ENCODE measurements around the gene MBNL1.
A peak's percentile ranks its signal among the peaks of the same experiment; 100 is the strongest.
"Not testable (repeated sequence)": the region's sequence is repeated elsewhere in the genome, so short reads cannot be mapped to it uniquely, and the experiment has no call there.

MBNL1 gene

DNA sequence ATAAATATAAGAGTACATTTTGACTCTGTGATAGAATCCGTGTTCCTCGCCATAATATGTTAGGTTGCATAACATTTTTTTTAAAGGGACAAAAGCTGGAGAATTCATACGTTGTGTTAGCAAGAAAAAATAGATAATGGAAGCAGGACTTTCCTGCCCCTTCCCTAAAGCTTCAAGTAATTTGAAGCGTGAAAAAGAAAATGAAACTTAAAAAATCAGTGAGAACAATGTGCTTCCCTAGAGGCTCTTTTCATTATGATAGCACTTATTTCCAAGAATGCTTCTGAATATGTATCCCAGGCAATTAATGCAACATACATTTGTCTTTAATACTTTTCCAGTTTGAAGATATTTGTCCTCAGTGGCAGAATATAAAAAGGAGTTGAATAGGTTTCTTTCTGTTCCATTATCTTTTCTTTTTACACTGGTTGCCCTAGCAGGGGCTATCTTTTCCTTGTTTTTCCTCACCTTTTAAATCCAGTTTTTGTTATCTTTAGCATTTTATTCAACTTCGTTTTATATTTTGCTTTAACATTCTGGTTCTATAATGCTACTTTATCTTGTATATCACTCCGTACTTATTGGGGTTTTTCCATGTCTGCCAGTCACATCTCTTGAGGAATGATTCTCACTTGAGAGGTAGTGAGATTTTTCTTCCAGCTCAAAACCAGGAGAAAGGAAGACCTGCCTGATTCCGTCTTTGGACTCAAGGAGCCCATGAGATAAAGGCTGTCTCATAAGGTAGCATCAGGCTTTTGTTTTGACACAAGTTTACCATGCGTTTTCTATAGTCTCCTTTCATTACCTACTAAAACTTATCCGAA is 113.8 kb downstream of the MBNL1 start:
- DNase-seq, result no peak

DNA sequence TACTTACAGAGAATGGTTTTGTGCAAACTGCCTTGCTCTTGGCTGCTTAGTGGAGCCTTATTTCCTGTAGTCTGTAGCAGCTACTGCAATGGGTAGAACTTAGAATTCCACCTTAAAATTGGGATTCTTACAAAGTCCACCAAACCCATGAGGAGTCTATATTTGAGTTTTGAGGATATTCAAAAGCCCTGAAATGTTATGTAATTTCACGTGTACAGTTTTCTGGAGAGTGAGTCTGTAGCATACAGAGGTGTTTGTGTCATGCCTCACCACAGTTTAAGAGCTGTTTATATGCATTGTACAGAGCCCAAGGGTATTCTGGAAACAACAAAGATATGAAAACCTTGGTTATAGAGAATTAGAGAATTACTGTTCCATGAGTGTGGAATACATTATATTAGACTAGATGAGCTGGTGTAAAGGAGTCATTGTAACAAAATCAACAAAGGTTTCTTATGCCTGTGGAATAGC is 114.4 kb downstream of the MBNL1 start:
- no peak for DNase-seq

DNA sequence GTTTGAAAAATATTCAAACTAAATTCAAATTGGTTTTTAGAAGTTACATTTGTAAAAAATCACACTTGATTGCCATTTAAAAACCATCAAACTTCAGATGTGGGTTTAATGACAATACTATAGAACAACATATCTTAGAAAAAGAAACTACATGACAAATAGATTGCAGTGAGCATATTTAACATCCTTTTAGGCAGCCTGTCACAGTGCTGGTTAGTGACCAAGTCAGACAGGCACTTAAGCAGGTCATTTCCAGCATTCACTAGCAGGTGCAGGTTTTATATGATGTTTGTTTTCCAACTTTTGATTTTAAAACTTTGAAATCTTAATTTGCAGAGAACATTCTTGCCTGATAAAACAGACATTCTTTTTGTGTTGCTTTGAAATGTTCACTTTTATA is 115.7 kb downstream of the MBNL1 start:
- no peak for DNase-seq

DNA sequence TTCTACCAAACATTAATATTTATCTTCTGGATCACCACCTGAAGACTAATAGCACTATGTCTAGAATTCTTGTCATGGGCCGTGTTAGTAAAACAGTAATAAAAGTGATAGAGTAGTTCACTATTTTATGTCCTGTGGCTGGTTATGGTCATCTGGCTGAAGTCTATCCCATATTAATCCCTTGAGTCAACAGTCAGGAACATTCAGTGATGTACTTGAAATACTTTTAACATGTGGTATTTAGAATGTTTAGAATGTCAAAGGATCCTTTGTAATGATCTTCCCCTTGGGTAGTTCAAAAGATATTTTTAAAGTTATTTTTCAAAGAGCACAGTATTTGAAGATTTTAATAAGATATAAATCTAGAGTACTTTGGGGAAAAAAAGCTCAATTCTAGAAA is 117.0 kb downstream of the MBNL1 start:
- no peak for DNase-seq

- no peak for DNase-seq
Observed at GRCh38 chr3:152386208-152386607, 117.5 kb downstream of the MBNL1 start.

DNA sequence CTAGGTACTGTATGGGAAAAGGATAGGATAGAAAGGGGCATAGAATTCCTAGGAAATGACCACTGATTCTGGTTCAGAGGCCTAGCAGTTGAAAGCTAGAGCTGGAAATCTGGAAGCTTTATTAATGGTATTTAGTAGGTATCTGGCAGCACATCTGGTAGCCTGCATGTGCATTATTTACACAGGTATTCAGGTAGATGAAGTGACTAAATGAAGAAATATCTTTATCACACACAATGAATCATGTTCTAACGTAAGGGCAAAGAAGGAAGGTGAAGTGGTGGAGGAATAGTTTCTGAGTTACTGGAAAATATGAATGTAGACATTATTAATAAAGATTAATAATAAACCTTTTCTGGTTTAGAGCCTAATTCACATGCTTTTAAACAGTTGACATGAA is 119.9 kb downstream of the MBNL1 start:
- DNase-seq, result no peak

DNA sequence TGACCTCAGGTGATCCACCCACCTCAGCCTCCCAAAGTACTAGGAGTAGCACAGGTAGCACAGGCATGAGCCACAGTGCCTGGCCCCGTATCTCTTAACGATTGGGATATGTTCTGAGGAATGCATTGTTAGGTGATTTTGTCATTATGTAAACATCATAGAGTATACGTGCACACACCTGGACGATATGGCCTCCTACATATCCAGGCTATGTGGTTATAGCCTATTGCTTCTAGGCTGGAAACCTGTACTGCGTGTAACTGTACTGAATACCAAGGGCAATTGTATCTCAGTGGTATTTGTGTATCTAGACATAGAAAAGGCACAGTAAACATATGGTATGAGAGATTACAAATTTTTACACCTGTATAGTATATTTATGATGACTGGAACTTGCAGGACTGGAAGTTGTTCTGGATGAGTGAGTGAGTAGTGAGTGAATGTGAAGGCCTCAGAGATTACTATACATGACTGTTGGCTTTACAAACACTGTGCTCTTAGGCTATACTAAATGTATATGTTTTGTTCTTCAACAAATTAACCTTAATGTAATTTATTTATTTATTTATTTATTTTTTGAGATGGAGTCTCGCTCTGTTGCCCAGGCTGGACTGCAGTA is 120.7 kb downstream of the MBNL1 start:
- DNase-seq, result no peak

GRCh38 chr3:152390647-152391046 is 121.9 kb downstream of the MBNL1 start:
- no peak for DNase-seq

DNA sequence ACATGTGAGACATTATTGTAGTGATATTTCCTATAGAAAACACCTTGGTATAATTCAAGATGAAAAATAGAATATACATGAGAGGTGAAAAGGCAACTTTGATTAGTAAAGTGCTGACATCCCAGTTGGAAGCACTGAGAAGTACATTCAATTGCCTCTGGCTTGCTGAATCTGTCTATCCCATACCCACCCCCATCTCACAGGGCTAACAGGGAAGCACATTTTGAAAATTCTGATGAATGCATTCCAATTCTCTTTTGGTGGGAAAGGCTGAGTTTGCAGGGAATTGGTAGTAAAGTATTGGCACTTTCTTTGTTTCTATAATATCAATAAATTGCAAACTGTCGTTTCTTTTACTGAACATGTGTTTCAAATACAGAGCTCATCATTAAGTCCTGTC is 122.9 kb downstream of the MBNL1 start:
- DNase-seq, result no peak

DNA sequence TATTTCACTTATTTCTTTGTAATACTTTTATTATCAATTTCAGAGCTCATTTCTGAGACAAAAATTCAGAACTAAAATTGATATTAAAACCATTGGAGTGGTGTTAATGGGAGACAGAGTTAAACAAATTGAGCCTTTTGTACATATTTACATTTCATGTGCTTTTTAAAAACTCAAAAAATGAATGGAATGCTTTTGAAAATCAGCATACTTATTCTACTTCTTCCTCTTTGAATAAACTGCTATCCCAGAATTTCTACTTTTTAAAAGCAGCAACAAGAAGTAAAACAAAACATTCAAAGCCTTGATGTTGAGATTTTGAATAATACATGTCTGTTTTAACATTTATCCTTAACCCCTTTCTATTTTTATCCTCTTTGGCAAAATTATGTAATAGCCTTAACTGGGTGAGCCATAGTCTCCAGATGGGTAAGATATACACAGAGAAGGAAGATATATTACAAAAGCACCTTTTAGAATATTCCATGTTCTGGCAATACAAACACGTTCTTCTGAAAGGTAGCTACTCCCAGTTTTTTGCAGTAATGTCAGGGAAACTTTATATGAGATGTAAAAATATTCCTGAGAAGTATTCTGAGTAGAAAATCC is 123.6 kb downstream of the MBNL1 start:
- DNase-seq, result no peak

- DNase-seq, result peak; percentile 18
Observed at GRCh38 chr3:152394246-152394645, 125.5 kb downstream of the MBNL1 start.

DNA sequence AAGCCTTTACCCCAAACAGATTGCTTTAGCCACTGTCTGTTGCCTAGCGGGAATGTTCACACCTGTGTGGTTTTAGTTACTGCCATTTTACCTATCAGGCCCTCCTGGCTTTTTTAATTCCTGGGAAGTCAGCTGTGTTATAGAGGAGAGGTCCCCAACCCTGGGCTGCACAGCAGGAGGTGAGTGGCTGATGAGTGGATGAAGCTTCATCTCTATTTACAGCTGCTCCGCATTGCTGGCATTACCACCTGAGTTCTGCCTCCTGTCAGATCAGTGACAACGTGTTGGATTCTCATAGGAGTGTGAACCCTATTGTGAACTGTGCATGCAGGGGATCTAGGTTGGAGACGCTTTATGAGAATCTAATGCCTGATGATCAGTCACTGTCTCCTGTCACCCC is 127.0 kb downstream of the MBNL1 start:
- no peak for DNase-seq

- DNase-seq, result no peak
Observed at GRCh38 chr3:152396867-152397266, 128.1 kb downstream of the MBNL1 start.

GRCh38 chr3:152397348-152397747 is 128.6 kb downstream of the MBNL1 start:
- DNase-seq, result not testable (repeated sequence)

GRCh38 chr3:152398495-152398894 is 129.8 kb downstream of the MBNL1 start:
- no peak for DNase-seq

DNA sequence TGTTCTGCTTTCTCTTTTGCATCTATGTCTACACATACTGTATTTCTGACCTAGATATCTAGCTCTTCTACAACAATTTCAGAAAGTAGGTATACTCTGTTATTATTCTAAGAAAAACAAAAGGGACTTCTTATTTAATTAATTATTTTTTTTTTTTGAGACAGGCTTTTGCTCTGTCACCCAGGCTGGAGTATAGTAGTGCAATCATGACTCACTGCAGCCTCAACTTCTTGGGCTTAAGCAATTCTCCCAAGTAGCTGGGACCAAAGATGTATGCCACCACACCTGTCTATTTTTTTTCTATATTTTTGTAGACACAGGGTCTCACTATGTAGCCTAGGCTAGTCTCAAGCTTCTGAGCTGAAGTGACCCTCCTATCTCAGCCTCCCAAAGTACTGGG is 130.6 kb downstream of the MBNL1 start:
- DNase-seq, result no peak

DNA sequence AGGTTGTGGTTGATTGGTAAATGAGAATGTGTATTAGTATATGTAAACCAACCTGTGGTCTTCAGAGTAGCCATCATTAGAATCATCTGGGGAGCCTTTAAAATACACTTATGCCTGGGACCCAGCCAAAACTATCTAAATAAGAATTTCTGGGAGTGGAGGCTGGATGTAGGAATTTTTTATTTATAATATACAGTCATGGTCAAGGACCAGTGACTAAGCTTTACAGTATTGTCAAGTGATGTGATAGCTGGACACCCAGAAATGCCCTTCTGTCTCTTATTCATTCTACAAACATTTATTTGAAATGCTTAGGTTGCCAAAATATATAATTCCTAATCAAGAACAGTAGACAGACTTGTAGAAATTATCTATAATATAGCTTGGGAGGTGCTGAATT is 132.2 kb downstream of the MBNL1 start:
- no peak for DNase-seq

GRCh38 chr3:152402695-152403451 is 134.1 kb downstream of the MBNL1 start:
- no peak for DNase-seq

DNA sequence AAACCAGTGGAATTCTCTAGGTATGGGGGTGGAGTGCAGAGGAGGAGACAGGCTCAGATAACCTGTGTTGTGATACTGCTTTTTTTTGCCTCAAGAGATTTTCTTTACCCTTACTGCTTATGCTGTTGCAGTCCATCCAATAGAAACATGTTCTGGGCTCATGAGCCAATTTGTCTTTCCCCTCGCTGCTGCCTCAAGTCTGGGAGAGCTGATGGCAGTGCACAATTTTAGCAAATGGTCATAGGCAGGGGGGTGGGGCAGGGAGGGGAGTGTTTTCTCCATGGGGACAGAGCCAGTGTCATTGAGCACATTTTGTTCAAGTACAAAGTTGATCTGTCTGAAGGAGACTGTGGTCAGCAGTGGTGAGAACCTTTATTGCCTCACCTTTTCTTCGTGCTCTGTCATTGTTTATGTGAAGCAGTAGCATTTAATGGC is 134.9 kb downstream of the MBNL1 start:
- DNase-seq, result no peak

DNA sequence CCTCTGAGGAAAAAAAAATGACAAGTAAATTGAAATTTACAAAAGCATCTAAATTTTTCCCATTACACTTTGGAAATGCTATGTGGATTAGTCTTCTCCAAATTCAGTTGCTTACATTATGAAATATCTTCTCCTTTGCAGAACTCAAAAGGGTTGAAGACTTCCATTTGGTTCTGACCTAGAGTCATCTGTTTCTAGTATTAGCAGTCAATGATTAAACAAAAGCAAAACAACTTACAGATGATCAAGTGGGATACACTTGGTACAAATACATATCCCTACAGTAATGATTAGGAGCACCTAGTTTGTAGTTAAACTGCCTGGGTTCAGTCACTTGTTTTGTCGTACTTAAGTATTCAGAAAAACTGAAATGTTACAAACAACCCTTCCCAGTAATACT is 136.2 kb downstream of the MBNL1 start:
- DNase-seq, result no peak

- DNase-seq, result no peak
Observed at GRCh38 chr3:152405915-152406802, 137.4 kb downstream of the MBNL1 start.

GRCh38 chr3:152413240-152413639 is 144.5 kb downstream of the MBNL1 start:
- DNase-seq, result no peak
